HAP-1 (cell line): ENCODE measurements around the gene LIMK1.
A peak's percentile ranks its signal among the peaks of the same experiment; 100 is the strongest.
"Not testable (repeated sequence)": the region's sequence is repeated elsewhere in the genome, so short reads cannot be mapped to it uniquely, and the experiment has no call there.

ENCODE experiments used
- DNase-seq, 2 experiments: peaks; one replicate each; pipeline ENCODE4 v3.0.0-alpha.2; 2016 to 2020; ENCODE audit warnings: low spot score in 2 of 2
- H3K27me3 ChIP-seq: fragments of 250-450 bp; sonication (Bioruptor Pico); 2 replicates; pipeline ENCODE4 v1.5.1; 2020; ENCODE audit warnings: low read depth, mild to moderate bottlenecking, moderate library complexity
- H3K36me3 ChIP-seq: fragments of 250-450 bp; sonication (Bioruptor Pico); replicated peaks from 2 replicates; pipeline ENCODE4 v1.5.1; 2020; ENCODE audit warnings: mild to moderate bottlenecking
- H3K4me1 ChIP-seq: fragments of 250-450 bp; sonication (Bioruptor Pico); 2 replicates; pipeline ENCODE4 v1.5.1; 2020; ENCODE audit warnings: mild to moderate bottlenecking
- H3K4me3 ChIP-seq: fragments of 250-450 bp; sonication (Bioruptor Pico); 2 replicates; pipeline ENCODE4 v1.5.1; 2020; ENCODE audit warnings: mild to moderate bottlenecking, moderate library complexity
- H3K9me3 ChIP-seq: fragments of 250-450 bp; sonication (Bioruptor Pico); 2 replicates; pipeline ENCODE4 v1.5.1; 2020; ENCODE audit warnings: mild to moderate bottlenecking, moderate library complexity
- in situ Hi-C: fragments of 300-500 bp; cut with MboI; formaldehyde crosslinking; loops from 3 replicates; pipeline ENCODE4 v1.14.3; 2020; ENCODE audit warnings: low sequenced_read_pairs, inconsistent platforms, mixed read lengths

The LIMK1 gene

GRCh38 chr7:74138945-74139843 lies 55.6 kb downstream of the LIMK1 start:
- DNase-seq = peak; percentile 59 to 72
- no peaks in the 10 kb centered on the region for H3K36me3 ChIP-seq
- peaks cover 17% of the 10 kb centered on the region for H3K4me1 ChIP-seq
- H3K9me3 ChIP-seq = peaks cover 4% of the 10 kb centered on the region; the same call in 1 of the 2 replicates
- no peaks in the 10 kb centered on the region for H3K27me3 ChIP-seq
- no peak overlapping the region for H3K4me3 ChIP-seq
- in situ Hi-C loops = no loop called here

- Histone ChIP-seq H3K9me3 (peaks cover 4% of the 10 kb centered on the region; the same call in 1 of the 2 replicates), H3K36me3 (no peaks in the 10 kb centered on the region), H3K27me3 (no peaks in the 10 kb centered on the region), H3K4me3 (no peak overlapping the region), H3K4me1 (peaks cover 17% of the 10 kb centered on the region)
- in situ Hi-C loops = no loop called here
- DNase-seq = no peak
These were observed 58.1 kb downstream of the LIMK1 start for GRCh38 chr7:74141705-74142104.

- Histone ChIP-seq H3K4me3 (no peak overlapping the region), H3K27me3 (no peaks in the 10 kb centered on the region), H3K9me3 (peaks cover 4% of the 10 kb centered on the region; the same call in 1 of the 2 replicates), H3K36me3 (no peaks in the 10 kb centered on the region), H3K4me1 (peaks cover 12% of the 10 kb centered on the region)
- in situ Hi-C loops = no loop called here
- no peak for DNase-seq
These were observed 59.8 kb downstream of the LIMK1 start for GRCh38 chr7:74143383-74143782.

GRCh38 chr7:74148491-74148890 lies 64.9 kb downstream of the LIMK1 start:
- Histone ChIP-seq H3K9me3 (peaks cover 4% of the 10 kb centered on the region), H3K36me3 (no peaks in the 10 kb centered on the region), H3K4me3 (no peak overlapping the region), H3K27me3 (no peaks in the 10 kb centered on the region), H3K4me1 (no peaks in the 10 kb centered on the region)
- in situ Hi-C loops = no loop called here
- DNase-seq = no peak

GRCh38 chr7:74149071-74149470 lies 65.5 kb downstream of the LIMK1 start:
- Histone ChIP-seq H3K4me1 (no peaks in the 10 kb centered on the region), H3K9me3 (peaks cover 4% of the 10 kb centered on the region), H3K36me3 (no peaks in the 10 kb centered on the region), H3K4me3 (no peak overlapping the region), H3K27me3 (no peaks in the 10 kb centered on the region)
- no peak for DNase-seq
- in situ Hi-C loops = no loop called here

- in situ Hi-C loops = no loop called here
- no peak for DNase-seq
- Histone ChIP-seq H3K27me3 (no peaks in the 10 kb centered on the region), H3K4me1 (no peaks in the 10 kb centered on the region), H3K4me3 (no peak overlapping the region), H3K9me3 (peaks cover 4% of the 10 kb centered on the region), H3K36me3 (no peaks in the 10 kb centered on the region)
These were observed 66.0 kb downstream of the LIMK1 start for GRCh38 chr7:74149603-74150002.

GRCh38 chr7:74153736-74154135 lies 70.1 kb downstream of the LIMK1 start:
- no peak for DNase-seq
- Histone ChIP-seq H3K9me3 (peaks cover 1% of the 10 kb centered on the region; the same call in 1 of the 2 replicates), H3K36me3 (no peaks in the 10 kb centered on the region), H3K4me1 (no peaks in the 10 kb centered on the region), H3K4me3 (no peak overlapping the region), H3K27me3 (no peaks in the 10 kb centered on the region)
- in situ Hi-C loops = no loop called here

- in situ Hi-C loops = no loop called here
These were observed 72.3 kb downstream of the LIMK1 start for GRCh38 chr7:74155810-74156395.

GRCh38 chr7:74157605-74158004 lies 74.0 kb downstream of the LIMK1 start:
- H3K27me3 ChIP-seq = no peaks in the 10 kb centered on the region
- no peaks in the 10 kb centered on the region for H3K4me1 ChIP-seq
- no peak for DNase-seq
- no peaks in the 10 kb centered on the region for H3K9me3 ChIP-seq
- in situ Hi-C loops = no loop called here
- no peaks in the 10 kb centered on the region for H3K36me3 ChIP-seq
- H3K4me3 ChIP-seq = no peak overlapping the region

More at GRCh38 chr7:74155810-74156395, 72.3 kb downstream of the LIMK1 start:
- Histone ChIP-seq H3K36me3 (no peaks in the 10 kb centered on the region), H3K4me3 (no peak overlapping the region), H3K4me1 (no peaks in the 10 kb centered on the region), H3K9me3 (no peaks in the 10 kb centered on the region), H3K27me3 (no peaks in the 10 kb centered on the region)
- no peak for DNase-seq

- in situ Hi-C loops = no loop called here
- no peaks in the 10 kb centered on the region for H3K9me3 ChIP-seq
These were observed 81.4 kb downstream of the LIMK1 start for GRCh38 chr7:74164985-74165456.

GRCh38 chr7:74165867-74166593 lies 82.4 kb downstream of the LIMK1 start:
- H3K4me1 ChIP-seq = peaks cover 6% of the 10 kb centered on the region
- H3K9me3 ChIP-seq = no peaks in the 10 kb centered on the region
- no peak for DNase-seq
- no peaks in the 10 kb centered on the region for H3K36me3 ChIP-seq
- H3K27me3 ChIP-seq = no peaks in the 10 kb centered on the region
- in situ Hi-C loops = no loop called here
- H3K4me3 ChIP-seq = no peak overlapping the region

More at GRCh38 chr7:74164985-74165456, 81.4 kb downstream of the LIMK1 start:
- no peaks in the 10 kb centered on the region for H3K27me3 ChIP-seq
- DNase-seq = peak; percentile 32 to 57
- no peaks in the 10 kb centered on the region for H3K36me3 ChIP-seq
- peaks cover 6% of the 10 kb centered on the region for H3K4me1 ChIP-seq
- no peak overlapping the region for H3K4me3 ChIP-seq

GRCh38 chr7:74167324-74167723 lies 83.7 kb downstream of the LIMK1 start:
- H3K9me3 ChIP-seq, in situ Hi-C loops, H3K4me3 ChIP-seq: not testable (repeated sequence)

More at GRCh38 chr7:74167324-74167723, 83.7 kb downstream of the LIMK1 start:
- not testable (repeated sequence) for H3K4me1 ChIP-seq, H3K27me3 ChIP-seq, DNase-seq, H3K36me3 ChIP-seq
